Measurements from ENCODE around the gene SLCO1B3.

Gene SLCO1B3

DNA sequence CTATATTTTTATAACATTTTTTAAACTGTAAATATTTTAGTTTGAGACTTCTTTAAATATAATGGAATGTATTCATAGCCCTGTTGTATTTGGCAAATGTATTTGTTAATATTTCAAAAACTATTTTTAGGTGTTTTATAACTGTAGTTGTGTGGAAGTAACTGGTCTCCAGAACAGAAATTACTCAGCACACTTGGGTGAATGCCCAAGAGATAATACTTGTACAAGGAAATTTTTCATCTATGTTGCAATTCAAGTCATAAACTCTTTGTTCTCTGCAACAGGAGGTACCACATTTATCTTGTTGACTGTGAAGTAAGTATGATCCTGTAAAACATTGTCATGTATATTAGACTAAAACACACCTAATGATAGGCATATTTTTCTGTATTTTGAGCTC, 72.8 kb downstream of the SLCO1B3 start:
- DNase-seq: no peak

DNA sequence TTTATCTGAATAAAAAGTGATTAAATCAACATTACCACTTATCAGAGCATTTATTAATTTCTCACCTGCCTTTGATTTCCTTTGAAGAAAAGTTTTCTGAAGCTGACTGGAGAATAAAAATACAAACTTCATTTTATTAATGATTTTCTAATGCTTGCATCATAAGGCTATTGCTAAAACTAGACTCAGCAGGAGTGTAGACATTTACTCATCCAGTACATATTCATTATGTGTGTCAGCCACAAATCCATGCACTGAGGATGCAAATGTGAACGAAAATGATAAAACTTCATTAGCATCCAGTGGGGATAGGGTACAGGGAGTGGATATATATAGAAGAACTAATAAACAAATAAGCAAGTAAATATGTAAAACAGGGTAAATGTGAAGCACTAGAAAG, 74.6 kb downstream of the SLCO1B3 start:
- no peak for DNase-seq

DNA sequence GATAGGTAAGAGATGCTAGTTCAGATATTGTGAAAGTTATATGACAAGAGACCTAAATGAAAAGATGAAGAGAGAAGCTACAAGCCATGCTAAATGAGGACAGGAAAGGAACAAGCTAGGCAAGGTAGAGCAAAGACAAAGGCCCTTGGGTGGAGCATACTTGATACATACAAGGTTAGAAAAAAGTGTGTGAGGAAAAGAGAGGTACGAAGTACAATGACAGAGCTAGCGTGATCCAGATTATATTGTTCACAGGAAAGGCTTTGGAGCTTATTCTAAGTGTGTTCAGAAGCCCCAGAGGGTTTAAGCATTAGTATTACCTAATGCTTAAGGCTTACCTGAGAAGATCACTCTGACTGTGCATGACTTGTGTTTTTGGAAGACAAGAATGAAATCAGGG, 75.0 kb downstream of the SLCO1B3 start:
- DNase-seq: no peak

DNA sequence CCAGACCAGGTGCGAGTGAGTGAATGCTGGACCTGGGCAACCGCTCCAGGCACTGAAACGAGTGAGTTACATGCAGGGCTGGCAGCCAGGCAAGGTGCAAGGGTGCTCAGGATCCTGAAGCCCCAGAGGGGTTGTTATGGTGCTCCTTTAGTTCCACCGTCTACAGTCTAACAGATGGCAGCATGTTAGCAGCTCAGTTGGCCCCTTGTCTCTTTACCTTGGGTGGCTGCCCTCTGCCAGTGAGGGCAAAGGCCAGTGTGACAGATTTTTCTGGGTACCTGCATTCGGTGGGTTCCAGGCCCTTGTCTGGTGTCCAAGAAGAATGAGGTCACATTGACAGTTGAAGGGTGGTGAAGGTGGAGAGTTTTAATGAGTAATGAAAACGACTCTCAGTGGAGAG, 106.8 kb downstream of the SLCO1B3 start:
- no peak for DNase-seq

DNA sequence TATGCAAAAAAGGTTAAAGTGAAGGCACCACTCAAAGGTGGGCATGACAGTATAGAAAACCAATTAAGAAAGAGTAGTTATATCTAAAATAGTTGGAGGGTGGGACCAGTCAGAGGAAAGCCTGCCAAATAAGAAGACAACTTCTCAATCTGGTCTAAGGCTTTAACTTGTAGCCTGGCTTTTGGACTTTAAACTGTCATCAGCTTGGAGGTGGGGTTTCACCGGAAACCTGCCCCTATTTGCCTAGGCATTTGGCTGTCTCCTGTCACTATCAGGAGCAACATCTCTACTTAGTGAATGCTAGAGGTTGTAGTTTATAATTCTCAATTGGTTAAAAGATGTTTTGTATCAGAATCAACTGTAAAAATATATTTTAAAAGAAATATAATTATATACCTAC, 107.3 kb downstream of the SLCO1B3 start:
- no peak for DNase-seq

DNA sequence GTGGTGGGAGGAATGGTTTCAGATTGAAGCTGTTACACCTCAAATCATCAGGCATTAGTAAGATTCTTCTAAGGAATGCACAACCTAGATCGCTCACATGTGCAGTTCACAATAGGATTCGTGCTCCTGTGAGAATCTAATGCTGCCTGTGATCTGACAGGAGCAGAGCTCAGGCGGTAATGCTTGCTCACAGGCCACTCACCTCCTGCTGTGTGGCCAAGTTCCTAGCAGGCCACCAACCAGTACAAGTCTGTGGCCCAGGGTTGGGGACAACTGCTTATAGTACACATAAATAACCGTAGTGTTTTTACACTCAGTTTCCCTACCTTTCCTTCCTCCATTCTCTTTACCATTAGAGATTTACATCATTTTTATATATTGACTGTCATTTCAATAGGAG, 121.4 kb downstream of the SLCO1B3 start:
- no peak for DNase-seq

DNA sequence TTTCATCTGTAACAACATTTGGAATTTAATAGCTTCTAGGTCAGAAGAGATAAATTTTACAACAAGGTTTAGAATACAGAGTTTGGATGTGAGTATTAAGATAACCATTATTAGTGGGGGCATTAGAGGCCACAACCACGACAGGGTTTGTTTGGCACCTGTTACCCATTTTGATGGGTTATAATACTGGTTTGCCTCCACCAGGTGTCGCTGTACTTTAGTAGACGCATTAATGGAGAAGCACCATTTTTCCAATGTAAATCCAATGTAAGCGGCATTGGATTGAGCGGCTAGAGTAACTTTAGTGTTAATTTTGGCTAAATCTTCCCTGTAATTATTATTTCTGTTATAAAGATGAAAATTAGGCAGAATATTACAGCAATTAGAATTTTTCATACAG, 136.2 kb downstream of the SLCO1B3 start:
- DNase-seq: no peak

DNA sequence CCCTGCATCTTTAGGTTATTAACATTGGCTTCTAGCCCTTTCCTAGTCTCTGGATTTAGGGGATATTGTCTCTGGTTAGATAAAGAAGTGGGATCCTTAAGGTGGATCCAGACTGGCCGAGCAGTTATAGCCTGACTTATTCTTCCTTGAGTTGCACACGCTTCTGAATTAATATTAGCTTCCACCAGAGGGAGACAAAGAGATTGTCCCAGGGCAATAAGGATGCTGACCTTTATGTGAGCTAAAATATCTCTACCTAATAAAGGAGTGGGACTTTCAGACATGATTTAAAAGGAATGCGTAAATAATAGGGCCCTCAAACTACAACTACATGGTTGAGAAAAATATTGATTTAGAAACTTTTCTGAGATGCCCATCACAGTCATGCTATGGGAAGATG, 139.7 kb downstream of the SLCO1B3 start:
- no peak for DNase-seq

DNA sequence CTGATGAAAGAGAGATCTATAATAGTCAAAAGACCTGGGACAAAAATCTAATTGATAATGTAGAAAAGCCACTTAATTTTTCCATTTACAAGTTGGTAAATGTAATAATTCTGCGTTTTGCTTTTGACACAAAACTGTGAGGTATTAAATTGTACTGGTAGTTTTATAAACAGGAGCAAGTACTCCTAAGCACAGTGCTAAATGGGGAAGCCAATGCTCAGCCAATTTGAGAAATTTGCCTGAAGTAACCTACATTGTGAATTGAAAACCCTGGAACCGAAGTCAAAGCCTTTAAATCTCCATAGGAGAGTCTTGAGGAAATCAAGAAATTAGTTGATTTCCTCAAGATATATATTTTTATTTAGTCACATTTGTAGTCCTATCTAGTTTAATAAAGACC, 152.8 kb downstream of the SLCO1B3 start:
- DNase-seq: no peak

DNA sequence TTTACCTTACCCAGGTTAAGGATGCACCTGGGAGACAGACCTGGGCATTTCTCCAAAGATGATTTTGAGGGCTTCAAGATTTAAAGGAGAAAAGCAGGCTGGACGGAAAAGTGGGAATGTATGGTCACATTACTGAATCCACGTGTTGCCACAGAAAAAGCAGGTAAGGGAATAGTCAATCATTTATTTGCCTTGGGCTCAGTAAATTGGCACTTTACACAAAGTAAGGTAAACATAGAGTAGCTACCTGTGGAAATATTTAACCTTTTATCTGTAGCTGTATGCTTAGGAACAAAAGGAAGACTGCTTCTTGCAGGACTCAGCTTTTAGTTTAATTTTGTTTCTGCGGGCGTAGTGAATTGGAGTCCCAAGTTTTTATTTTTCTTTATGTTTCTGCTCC, 153.3 kb downstream of the SLCO1B3 start:
- no peak for DNase-seq

All from right kidney (tissue), 1 donor.